ENCODE measurements around the gene CPNE7. TPM values are rescaled to one million over a fixed set of nuclear protein-coding genes. Genes with fewer than 3 reads are reported as not detected.

The CPNE7 gene
- total RNA-seq, 2 donors from 2014 or later, result 1.5 to 2.1 TPM

DNA sequence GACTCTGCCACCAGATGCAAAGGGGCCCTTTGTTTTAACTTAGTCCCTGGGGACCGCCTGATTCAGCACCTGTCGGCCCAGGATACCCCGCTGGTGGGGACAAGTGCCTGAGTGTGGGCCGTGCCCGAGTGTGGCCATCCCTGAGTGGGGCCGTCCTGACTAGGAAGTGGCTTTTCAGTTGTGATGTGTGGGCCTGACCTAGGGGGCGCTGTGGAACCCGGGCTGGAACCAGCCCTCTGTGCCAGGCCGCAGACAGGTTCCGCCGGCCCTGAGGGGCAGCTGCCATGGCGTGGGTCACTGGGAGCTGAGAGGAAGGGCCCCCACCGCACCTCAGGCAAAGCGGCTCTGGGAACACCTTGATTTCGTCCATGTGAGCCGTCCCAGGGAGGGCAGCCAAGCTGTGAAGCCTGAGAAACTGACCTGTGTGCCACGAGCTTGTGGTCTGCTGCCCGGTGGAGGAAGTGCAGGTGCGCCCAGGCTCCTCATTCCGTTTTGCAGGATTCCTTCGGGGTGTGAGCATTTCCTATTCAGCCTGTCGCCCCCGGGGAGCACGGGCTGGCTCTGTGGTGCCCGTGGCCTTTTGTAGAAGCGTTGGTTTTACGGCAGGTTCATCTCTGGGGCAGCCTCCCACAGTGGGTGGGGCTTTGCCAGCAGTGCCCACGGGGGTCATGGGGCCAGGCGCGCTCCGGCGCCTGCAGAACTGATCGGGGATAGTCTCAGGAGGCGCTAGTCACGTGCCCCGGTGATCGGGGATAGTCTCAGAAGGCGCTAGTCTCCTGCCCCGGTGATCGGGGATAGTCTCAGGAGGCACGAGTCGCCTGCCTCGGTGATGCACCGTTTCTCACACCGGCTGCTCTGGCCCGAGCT is 9.8 kb upstream of the CPNE7 start:
- Mint-ChIP-seq H3K9me3 (no peaks in the 10 kb centered on the region), H3K27me3 (ENCODE audit: insufficient read depth) (peaks cover 13% of the 10 kb centered on the region), H3K4me1 (peaks cover 53% of the 10 kb centered on the region), H3K4me3 (peak overlapping the region; percentile 94), H3K36me3 (ENCODE audit: low read depth) (peaks cover 35% of the 10 kb centered on the region), H3K27ac (peak overlapping the region; percentile 79)
- H3K4me1 ChIP-seq (ENCODE audit: control insufficient read depth, insufficient read depth, low read length), result peaks cover 14% of the 10 kb centered on the region
- peak; percentile 93 for DNase-seq
- H3K27ac ChIP-seq (ENCODE audit: low read depth, low read length), result no peak overlapping the region
- 65 to 76% methylated on average over 28 to 46 of the region's 46 CpGs for WGBS, 2 experiments (ENCODE audit: insufficient coverage in 1 of 2, insufficient read length in 1 of 2)
- H3K9ac ChIP-seq (ENCODE audit: extremely low read depth, low read length, poor library complexity, severe bottlenecking), result no peak overlapping the region
- peaks cover 41% of the 10 kb centered on the region for H3K36me3 ChIP-seq (ENCODE audit: control insufficient read depth, insufficient read depth, low read length)
- no peaks in the 10 kb centered on the region for H3K27me3 ChIP-seq (ENCODE audit: control insufficient read depth, insufficient read depth, low read length, poor library complexity, severe bottlenecking)
- no peak overlapping the region for H3K4me3 ChIP-seq (ENCODE audit: low read length)
- no peaks in the 10 kb centered on the region for H3K9me3 ChIP-seq (ENCODE audit: control insufficient read depth, low read length)
- TF ChIP-seq, protein P1, sequence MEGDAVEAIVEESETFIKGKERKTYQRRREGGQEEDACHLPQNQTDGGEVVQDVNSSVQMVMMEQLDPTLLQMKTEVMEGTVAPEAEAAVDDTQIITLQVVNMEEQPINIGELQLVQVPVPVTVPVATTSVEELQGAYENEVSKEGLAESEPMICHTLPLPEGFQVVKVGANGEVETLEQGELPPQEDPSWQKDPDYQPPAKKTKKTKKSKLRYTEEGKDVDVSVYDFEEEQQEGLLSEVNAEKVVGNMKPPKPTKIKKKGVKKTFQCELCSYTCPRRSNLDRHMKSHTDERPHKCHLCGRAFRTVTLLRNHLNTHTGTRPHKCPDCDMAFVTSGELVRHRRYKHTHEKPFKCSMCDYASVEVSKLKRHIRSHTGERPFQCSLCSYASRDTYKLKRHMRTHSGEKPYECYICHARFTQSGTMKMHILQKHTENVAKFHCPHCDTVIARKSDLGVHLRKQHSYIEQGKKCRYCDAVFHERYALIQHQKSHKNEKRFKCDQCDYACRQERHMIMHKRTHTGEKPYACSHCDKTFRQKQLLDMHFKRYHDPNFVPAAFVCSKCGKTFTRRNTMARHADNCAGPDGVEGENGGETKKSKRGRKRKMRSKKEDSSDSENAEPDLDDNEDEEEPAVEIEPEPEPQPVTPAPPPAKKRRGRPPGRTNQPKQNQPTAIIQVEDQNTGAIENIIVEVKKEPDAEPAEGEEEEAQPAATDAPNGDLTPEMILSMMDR (conservative IDR thresholded peaks at IDR 0.05), result peak; percentile 90

DNA sequence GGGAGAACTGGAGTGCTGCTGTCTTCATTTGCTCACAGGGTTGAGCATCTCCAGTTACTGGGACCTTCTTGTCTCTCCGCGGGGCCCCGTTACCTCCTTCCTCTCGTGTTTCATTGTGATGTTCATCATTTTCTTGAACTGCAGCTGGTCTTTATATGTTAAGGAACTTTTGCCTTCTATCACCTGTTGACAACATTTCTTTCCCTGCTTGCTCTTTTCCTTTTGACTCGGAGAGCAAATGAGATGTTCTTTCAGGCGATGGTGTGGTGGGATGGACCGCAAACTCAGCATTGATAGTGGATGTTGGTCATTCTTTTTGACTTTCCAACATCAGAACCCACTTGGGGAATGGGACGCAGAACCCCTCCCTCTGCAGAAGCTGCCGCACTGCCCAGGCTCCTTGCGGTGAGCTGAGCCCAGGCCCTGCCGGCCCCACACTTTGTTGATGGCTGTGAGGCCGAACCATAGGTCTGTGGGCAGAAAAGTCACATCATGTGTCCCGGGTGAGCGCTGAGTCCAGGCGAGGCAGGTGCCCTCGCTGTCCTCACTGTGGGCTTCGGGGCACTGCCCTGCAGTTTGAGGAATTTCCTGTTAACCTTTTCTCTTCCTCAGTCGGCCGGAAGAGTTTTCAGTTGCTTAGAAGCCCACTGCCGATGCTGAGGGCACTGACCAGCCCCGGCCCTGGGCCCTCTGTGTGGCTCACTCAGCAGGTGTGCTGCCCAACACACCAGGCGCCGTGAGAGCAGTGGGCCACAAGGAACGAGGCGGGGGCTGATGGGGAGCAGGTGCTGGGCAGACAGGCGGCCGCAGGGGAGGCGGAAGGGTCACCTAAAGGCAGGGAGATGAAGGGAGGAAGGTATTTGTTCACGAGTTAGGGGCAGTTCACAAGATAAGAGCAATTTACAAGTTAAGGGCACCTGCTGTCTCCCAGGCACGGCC is 7.6 kb upstream of the CPNE7 start:
- peaks cover 19% of the 10 kb centered on the region for H3K4me1 ChIP-seq (ENCODE audit: control insufficient read depth, insufficient read depth, low read length)
- TF ChIP-seq, protein P1 (conservative IDR thresholded peaks at IDR 0.05), result no peak
- H3K4me3 ChIP-seq (ENCODE audit: low read length), result no peak overlapping the region
- no peak overlapping the region for H3K4me3 Mint-ChIP-seq
- peaks cover 25% of the 10 kb centered on the region for H3K27me3 Mint-ChIP-seq (ENCODE audit: insufficient read depth)
- H3K9me3 Mint-ChIP-seq, result no peaks in the 10 kb centered on the region
- peaks cover 18% of the 10 kb centered on the region for H3K36me3 Mint-ChIP-seq (ENCODE audit: low read depth)
- 86 to 87% methylated on average over 22 to 29 of the region's 30 CpGs for WGBS, 2 experiments (ENCODE audit: insufficient coverage in 1 of 2, insufficient read length in 1 of 2)
- H3K9me3 ChIP-seq (ENCODE audit: control insufficient read depth, low read length), result no peaks in the 10 kb centered on the region
- H3K4me1 Mint-ChIP-seq, result peaks cover 40% of the 10 kb centered on the region
- H3K36me3 ChIP-seq (ENCODE audit: control insufficient read depth, insufficient read depth, low read length), result peaks cover 21% of the 10 kb centered on the region
- no peak overlapping the region for H3K27ac ChIP-seq (ENCODE audit: low read depth, low read length)
- H3K9ac ChIP-seq (ENCODE audit: extremely low read depth, low read length, poor library complexity, severe bottlenecking), result no peak overlapping the region
- H3K27ac Mint-ChIP-seq, result no peak overlapping the region
- peak; percentile 51 for DNase-seq
- no peaks in the 10 kb centered on the region for H3K27me3 ChIP-seq (ENCODE audit: control insufficient read depth, insufficient read depth, low read length, poor library complexity, severe bottlenecking)

DNA sequence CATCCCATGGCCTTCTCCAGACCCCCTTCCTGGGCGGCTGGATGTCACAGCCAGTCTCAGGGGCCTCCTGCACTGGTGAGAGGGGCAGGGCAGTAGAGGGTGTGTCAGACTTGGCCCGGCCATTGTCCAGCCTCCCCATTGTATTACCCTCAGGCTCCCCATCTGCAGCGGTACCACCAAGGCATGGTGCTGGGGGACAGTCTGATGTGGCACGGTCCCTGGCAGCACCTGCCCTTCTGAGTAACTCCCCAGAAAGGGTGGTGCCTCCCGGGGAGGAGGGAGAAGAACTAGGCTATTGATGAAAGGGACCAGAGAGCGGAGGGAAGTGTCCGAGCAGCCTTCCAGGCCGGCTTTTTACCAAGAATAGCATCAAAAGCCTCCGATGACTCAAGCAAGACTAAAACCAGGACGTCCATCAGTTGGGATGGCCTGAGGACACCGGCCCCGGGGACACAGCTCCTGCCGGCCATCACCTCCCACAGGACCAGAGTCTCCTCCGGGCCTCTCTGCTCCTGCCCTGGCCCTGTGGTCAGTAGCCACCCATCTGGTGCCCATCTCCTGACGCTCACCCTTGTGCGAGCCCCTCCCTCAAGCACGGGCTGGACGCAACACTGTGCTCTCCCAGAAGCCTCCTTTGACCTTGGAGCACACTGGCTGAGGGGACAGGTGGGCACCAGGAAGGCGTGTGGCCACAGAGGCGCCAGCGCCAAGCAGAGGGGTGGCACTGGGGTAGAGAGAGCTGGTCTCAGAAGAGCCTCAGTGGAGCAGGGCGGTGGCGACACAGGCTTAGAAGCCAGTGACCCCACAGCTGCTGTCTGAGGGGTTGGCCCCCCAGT is 5.8 kb upstream of the CPNE7 start:
- Histone ChIP-seq H3K9ac (ENCODE audit: extremely low read depth, low read length, poor library complexity, severe bottlenecking) (no peak overlapping the region), H3K9me3 (ENCODE audit: control insufficient read depth, low read length) (no peaks in the 10 kb centered on the region), H3K27me3 (ENCODE audit: control insufficient read depth, insufficient read depth, low read length, poor library complexity, severe bottlenecking) (peaks cover under 1% of the 10 kb centered on the region), H3K36me3 (ENCODE audit: control insufficient read depth, insufficient read depth, low read length) (peaks cover 3% of the 10 kb centered on the region), H3K27ac (ENCODE audit: low read depth, low read length) (no peak overlapping the region), H3K4me3 (ENCODE audit: low read length) (no peak overlapping the region), H3K4me1 (ENCODE audit: control insufficient read depth, insufficient read depth, low read length) (peaks cover 15% of the 10 kb centered on the region)
- DNase-seq, result no peak
- no peaks in the 10 kb centered on the region for H3K36me3 Mint-ChIP-seq (ENCODE audit: low read depth)
- no peak overlapping the region for H3K4me3 Mint-ChIP-seq
- TF ChIP-seq, protein P1 (conservative IDR thresholded peaks at IDR 0.05), result no peak
- peaks cover 37% of the 10 kb centered on the region for H3K27me3 Mint-ChIP-seq (ENCODE audit: insufficient read depth)
- H3K9me3 Mint-ChIP-seq, result no peaks in the 10 kb centered on the region
- WGBS, 2 experiments (ENCODE audit: insufficient coverage in 1 of 2, insufficient read length in 1 of 2), result 81 to 90% methylated on average over 18 to 23 of the region's 23 CpGs
- peaks cover 25% of the 10 kb centered on the region for H3K4me1 Mint-ChIP-seq
- no peak overlapping the region for H3K27ac Mint-ChIP-seq
